ENCODE data around the gene MC2R. TPM values are rescaled to one million over a fixed set of nuclear protein-coding genes. Genes with fewer than 3 reads are reported as not detected.

MC2R gene
- total and polyA plus RNA-seq, 10 of the 15 experiments (the other 5 are each of a cell fraction or from before 2014, with no cell fraction given), result 0.15 TPM; not detected in 9

- TF ChIP-seq CUX1 (IDR thresholded peaks at IDR 0.05; ENCODE audit: insufficient replicate concordance, low read depth, low read length), result no peak
- no peak for TF ChIP-seq NFXL1 (IDR thresholded peaks at IDR 0.05; ENCODE audit: borderline replicate concordance)
Measured at GRCh38 chr18:13940326-13940725, 25.0 kb upstream of the MC2R start (continued).

- 14% methylated on average over 6 of the region's 6 CpGs for WGBS (ENCODE audit: insufficient coverage, insufficient replicate concordance, low lambda C conversion rate, missing lambda C conversion rate)
- H3K4me2 ChIP-seq (ENCODE audit: control insufficient read depth, insufficient read depth), result no peak overlapping the region
- no peaks in the 10 kb centered on the region for H3K36me3 ChIP-seq (ENCODE audit: control insufficient read depth in 2 of 2, insufficient read depth in 2 of 2, low read length in 1 of 2)
- CTCF ChIA-PET, result no interaction called here
- H4K20me1 ChIP-seq (ENCODE audit: control insufficient read depth, insufficient read depth), result no peaks in the 10 kb centered on the region
- no TSS peak for BruUV-seq (replicated peaks)
- DNase-seq (ENCODE audit: low read depth, low spot score), result no peak
- no peaks in the 10 kb centered on the region; a peak in 2 of 4 replicates for H3K27me3 ChIP-seq (replicated peaks in 1 of 2; ENCODE audit: control insufficient read depth in 2 of 2, insufficient read depth in 2 of 2, low read length in 1 of 2)
- H3K9ac ChIP-seq (ENCODE audit: control insufficient read depth, insufficient read depth, low read length), result no peak overlapping the region
- RAD21 ChIA-PET (ENCODE audit: unreplicated experiment), result no interaction called here
- 0 out of 3 replicates have a peak, but pooled peaks have one; percentile 27 for ATAC-seq
- no peak for FAIRE-seq
- intact Hi-C loops (cut with micrococcal nuclease; ENCODE audit: unreplicated experiment) (loop anchor here (10.0 kb wide), 1 partner anchor 80 kb away; no protein-coding TSS in a partner anchor), in situ Hi-C loops (cut with MboI) (no loop called here)
- H3K9me3 ChIP-seq (replicated peaks; ENCODE audit: control insufficient read depth, insufficient read depth, low read length), result no peaks in the 10 kb centered on the region
- no peaks in the 10 kb centered on the region for H3K4me1 ChIP-seq (ENCODE audit: control insufficient read depth, insufficient read depth, low read length)
- no peak overlapping the region for H3K27ac ChIP-seq (ENCODE audit: control insufficient read depth, insufficient read depth)
- SMC1A ChIA-PET (ENCODE audit: uncharacterized antibody, unreplicated experiment), result no interaction called here
- no peaks in the 10 kb centered on the region for H3K79me2 ChIP-seq (ENCODE audit: control insufficient read depth, insufficient read depth, low read length)
- POLR2A ChIA-PET, result no interaction called here
- H2AFZ ChIP-seq (ENCODE audit: control insufficient read depth, low read depth, low read length), result no peak overlapping the region
- no peak overlapping the region for H3K4me3 ChIP-seq
- TF ChIP-seq PBX3 (IDR thresholded peaks at IDR 0.05; ENCODE audit: insufficient replicate concordance, low read depth, low read length), result no peak
- no peak for TF ChIP-seq EGR1 (IDR thresholded peaks at IDR 0.05; ENCODE audit: borderline replicate concordance in 1 of 2, low read depth in 2 of 2, low read length in 2 of 2)
- no peak for TF ChIP-seq ZBTB4 (CRISPR knock-in tag; IDR thresholded peaks at IDR 0.05)
- no peak for TF ChIP-seq RB1 (IDR thresholded peaks at IDR 0.05; ENCODE audit: borderline replicate concordance)
- no peak for TF ChIP-seq YBX1 (IDR thresholded peaks at IDR 0.05)
- no peak for TF ChIP-seq WRNIP1 (IDR thresholded peaks at IDR 0.05; ENCODE audit: borderline replicate concordance, low read depth, low read length)
- no peak for TF ChIP-seq SMAD5 (IDR thresholded peaks at IDR 0.05; ENCODE audit: low read depth)
- no peak for TF ChIP-seq MLLT1 (IDR thresholded peaks at IDR 0.05)
Measured at GRCh38 chr18:13934676-13935075, 19.3 kb upstream of the MC2R start.

Data from GM12878 (cell line).